ENCODE results near the gene TAMM41. TPM values are rescaled to one million over a fixed set of nuclear protein-coding genes. Genes with fewer than 3 reads are reported as not detected.

TAMM41 gene
- total and polyA plus RNA-seq, 10 of the 15 experiments (the other 5 are each of a cell fraction or from before 2014, with no cell fraction given), result 10.4 to 36.6 (median 18.3) TPM

- ATAC-seq (no peak), DNase-seq (ENCODE audit: low read depth, low spot score) (no peak), FAIRE-seq (no peak)
- Histone ChIP-seq H3K4me3 (no peak overlapping the region), H2AFZ (ENCODE audit: control insufficient read depth, low read depth, low read length) (no peak overlapping the region), H3K27me3 (replicated peaks in 1 of 2; ENCODE audit: control insufficient read depth in 2 of 2, insufficient read depth in 2 of 2, low read length in 1 of 2) (no peaks in the 10 kb centered on the region), H4K20me1 (ENCODE audit: control insufficient read depth, insufficient read depth) (no peaks in the 10 kb centered on the region), H3K4me2 (ENCODE audit: control insufficient read depth, insufficient read depth) (no peak overlapping the region), H3K36me3 (ENCODE audit: control insufficient read depth in 2 of 2, insufficient read depth in 2 of 2, low read length in 1 of 2) (peaks cover 2 to 10% of the 10 kb centered on the region in 2 experiments; a peak in 2 of 4 replicates), H3K4me1 (ENCODE audit: control insufficient read depth, insufficient read depth, low read length) (no peaks in the 10 kb centered on the region), H3K27ac (ENCODE audit: control insufficient read depth, insufficient read depth) (no peak overlapping the region), H3K9me3 (replicated peaks; ENCODE audit: control insufficient read depth, insufficient read depth, low read length) (no peaks in the 10 kb centered on the region), H3K9ac (ENCODE audit: control insufficient read depth, insufficient read depth, low read length) (no peak overlapping the region), H3K79me2 (ENCODE audit: control insufficient read depth, insufficient read depth, low read length) (no peaks in the 10 kb centered on the region)
- CTCF ChIA-PET, result interaction anchor here (0.8 to 2.3 kb wide), 3 partner anchors 13 to 29 kb away, joined by 3 to 5 read pairs (median 4); no protein-coding TSS in a partner anchor
- TF ChIP-seq, protein P1, sequence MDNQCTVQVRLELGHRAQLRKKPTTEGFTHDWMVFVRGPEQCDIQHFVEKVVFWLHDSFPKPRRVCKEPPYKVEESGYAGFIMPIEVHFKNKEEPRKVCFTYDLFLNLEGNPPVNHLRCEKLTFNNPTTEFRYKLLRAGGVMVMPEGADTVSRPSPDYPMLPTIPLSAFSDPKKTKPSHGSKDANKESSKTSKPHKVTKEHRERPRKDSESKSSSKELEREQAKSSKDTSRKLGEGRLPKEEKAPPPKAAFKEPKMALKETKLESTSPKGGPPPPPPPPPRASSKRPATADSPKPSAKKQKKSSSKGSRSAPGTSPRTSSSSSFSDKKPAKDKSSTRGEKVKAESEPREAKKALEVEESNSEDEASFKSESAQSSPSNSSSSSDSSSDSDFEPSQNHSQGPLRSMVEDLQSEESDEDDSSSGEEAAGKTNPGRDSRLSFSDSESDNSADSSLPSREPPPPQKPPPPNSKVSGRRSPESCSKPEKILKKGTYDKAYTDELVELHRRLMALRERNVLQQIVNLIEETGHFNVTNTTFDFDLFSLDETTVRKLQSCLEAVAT (IDR thresholded peaks at IDR 0.05), result no peak
- TF ChIP-seq, protein P2, sequence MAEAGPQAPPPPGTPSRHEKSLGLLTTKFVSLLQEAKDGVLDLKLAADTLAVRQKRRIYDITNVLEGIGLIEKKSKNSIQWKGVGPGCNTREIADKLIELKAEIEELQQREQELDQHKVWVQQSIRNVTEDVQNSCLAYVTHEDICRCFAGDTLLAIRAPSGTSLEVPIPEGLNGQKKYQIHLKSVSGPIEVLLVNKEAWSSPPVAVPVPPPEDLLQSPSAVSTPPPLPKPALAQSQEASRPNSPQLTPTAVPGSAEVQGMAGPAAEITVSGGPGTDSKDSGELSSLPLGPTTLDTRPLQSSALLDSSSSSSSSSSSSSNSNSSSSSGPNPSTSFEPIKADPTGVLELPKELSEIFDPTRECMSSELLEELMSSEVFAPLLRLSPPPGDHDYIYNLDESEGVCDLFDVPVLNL (IDR thresholded peaks at IDR 0.05; ENCODE audit: low read depth, low read length), result no peak
- no peak for TF ChIP-seq ATF7 (IDR thresholded peaks at IDR 0.05; ENCODE audit: low read depth)
- TF ChIP-seq ZNF274 (IDR thresholded peaks at IDR 0.05; ENCODE audit: insufficient read depth, insufficient read length), result no peak
- no peak for TF ChIP-seq FOXM1 (IDR thresholded peaks at IDR 0.05; ENCODE audit: low read depth, low read length)
- no peak for TF ChIP-seq SMAD5 (IDR thresholded peaks at IDR 0.05; ENCODE audit: low read depth)
- no peak for TF ChIP-seq BCL11A (IDR thresholded peaks at IDR 0.05; ENCODE audit: low read depth, low read length)
- no peak for TF ChIP-seq SREBF2 (IDR thresholded peaks at IDR 0.05; ENCODE audit: low read length)
- no peak for TF ChIP-seq JUND (IDR thresholded peaks at IDR 0.05; ENCODE audit: low read depth, low read length)
- no peak for TF ChIP-seq NFYB (IDR thresholded peaks at IDR 0.05; ENCODE audit: insufficient read depth, low read depth, low read length)
- TF ChIP-seq MXI1 (IDR thresholded peaks at IDR 0.05; ENCODE audit: low read depth, low read length), result no peak
- TF ChIP-seq ASH2L (IDR thresholded peaks at IDR 0.05; ENCODE audit: borderline replicate concordance, low read depth), result no peak
- TF ChIP-seq EP300 (IDR thresholded peaks at IDR 0.05; ENCODE audit: borderline replicate concordance in 1 of 2, control insufficient read depth in 1 of 2, low read depth in 2 of 2, low read length in 2 of 2), result no peak
- TF ChIP-seq RB1 (IDR thresholded peaks at IDR 0.05; ENCODE audit: borderline replicate concordance), result no peak
- no peak for TF ChIP-seq BMI1 (IDR thresholded peaks at IDR 0.05; ENCODE audit: borderline replicate concordance)
- no peak for TF ChIP-seq BACH1 (IDR thresholded peaks at IDR 0.05; ENCODE audit: borderline replicate concordance)
- TF ChIP-seq CBFB (IDR thresholded peaks at IDR 0.05; ENCODE audit: low read depth), result no peak
- no peak for TF ChIP-seq SMC3 (IDR thresholded peaks at IDR 0.05; ENCODE audit: borderline replicate concordance, low read length)
- BruUV-seq (replicated peaks), result no TSS peak
- WGBS (ENCODE audit: insufficient coverage, insufficient replicate concordance, low lambda C conversion rate, missing lambda C conversion rate), result 98% methylated on average over 5 of the region's 5 CpGs
- RAD21 ChIA-PET (ENCODE audit: unreplicated experiment), result no interaction called here
- SMC1A ChIA-PET (ENCODE audit: uncharacterized antibody, unreplicated experiment), result no interaction called here
- POLR2A ChIA-PET, result no interaction called here
- intact Hi-C loops (cut with micrococcal nuclease; ENCODE audit: unreplicated experiment) (no loop called here), in situ Hi-C loops (cut with MboI) (loop anchor here (10.0 kb wide), 1 partner anchor 423 kb away; no protein-coding TSS in a partner anchor)
Observed at GRCh38 chr3:11807686-11808085, 39.0 kb downstream of the TAMM41 start.

Measured in GM12878 (cell line).